PFSK-1 (cell line): Measurements from ENCODE around the gene MED8.

Experiments
- POLR2AphosphoS5 ChIP-seq: IDR thresholded peaks from 2 replicates; pipeline ENCODE4 v1.6.1; 2012; ENCODE audit warnings: low read depth, mild to moderate bottlenecking, control low read depth, low read length, moderate library complexity
- REST ChIP-seq, 2 experiments: IDR thresholded peaks; 2 replicates each; pipeline versions ENCODE4 v1.6.1 to v1.8.0; 2011 to 2012; ENCODE audit warnings: low read depth in 2 of 2, low read length in 2 of 2, control low read depth in 1 of 2, inconsistent platforms in 1 of 2, mild to moderate bottlenecking in 1 of 2, moderate library complexity in 1 of 2; ENCODE audit not compliant: insufficient read depth in 1 of 2
- SIN3A ChIP-seq: IDR thresholded peaks from 2 replicates; pipeline ENCODE4 v1.6.1; 2012; ENCODE audit warnings: mild to moderate bottlenecking, low read length, moderate library complexity, borderline replicate concordance; ENCODE audit not compliant: insufficient read depth
- TAF1 ChIP-seq: IDR thresholded peaks from 2 replicates; pipeline ENCODE4 v1.6.1; 2012; ENCODE audit warnings: low read length, control low read depth, borderline replicate concordance; ENCODE audit not compliant: insufficient read depth

DNA sequence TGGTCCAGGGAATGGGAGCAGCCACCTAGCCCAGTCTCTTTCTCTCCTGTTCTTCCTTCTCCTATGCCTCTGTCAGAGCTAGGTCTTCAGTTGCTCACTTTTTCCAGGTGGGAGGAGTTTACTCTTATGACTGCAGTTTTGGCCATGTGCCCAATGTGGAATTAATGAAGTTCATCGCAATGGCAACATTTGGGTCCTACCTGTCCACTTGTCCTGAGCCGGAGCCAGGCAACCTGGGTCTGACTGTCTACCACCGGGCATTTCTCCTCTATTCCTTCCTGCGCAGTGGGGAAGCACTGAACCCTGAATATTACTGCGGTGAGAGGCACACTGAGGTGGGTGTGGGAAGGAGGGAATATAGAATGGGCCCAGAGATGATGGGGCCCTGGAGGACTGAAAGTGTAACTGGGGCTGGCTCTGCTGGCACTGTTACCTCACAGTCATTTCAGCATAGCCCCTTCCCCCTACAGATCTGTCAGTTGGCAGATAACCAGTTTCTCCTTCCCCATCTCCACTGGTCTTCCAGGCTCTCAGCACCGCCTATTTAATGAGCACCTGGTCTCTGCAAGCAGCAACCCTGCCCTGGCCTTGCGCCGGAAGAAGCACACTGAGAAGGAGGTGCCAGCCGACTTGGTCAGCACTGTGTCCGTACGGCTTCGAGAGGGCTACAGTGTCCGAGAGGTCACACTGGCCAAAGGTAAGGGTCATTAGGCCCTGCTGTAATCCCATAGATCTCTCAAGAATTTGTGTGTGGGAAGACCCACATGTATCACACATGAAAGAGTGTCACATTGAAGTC is 30.2 kb upstream of the MED8 start:
- no peak for TF ChIP-seq SIN3A
- no peak for TF ChIP-seq POLR2AphosphoS5
- TF ChIP-seq REST (IDR thresholded peaks at IDR 0.05; ENCODE audit: insufficient read depth in 1 of 2, low read depth in 2 of 2, low read length in 2 of 2) = no peak
- no peak for TF ChIP-seq TAF1
